Dendritic cell treated with granulocyte-macrophage colony-stimulating factor and Interleukin-4, amounts not matched to agents 40 ng/mL and 50 ng/mL, for 4 days (primary cell): ENCODE measurements around the gene LIMA1.
"Not testable (repeated sequence)": the region's sequence is repeated elsewhere in the genome, so short reads cannot be mapped to it uniquely, and the experiment has no call there.

Experiments used
- H3K27ac Mint-ChIP-seq: one replicate; pipeline ENCODE4 v1.8.0; 2022; ENCODE audit warnings: mild to moderate bottlenecking, mixed read lengths
- H3K27me3 Mint-ChIP-seq: one replicate; pipeline ENCODE4 v1.8.0; 2022; ENCODE audit warnings: mild to moderate bottlenecking, mixed read lengths
- H3K36me3 Mint-ChIP-seq: one replicate; pipeline ENCODE4 v1.8.0; 2022; ENCODE audit warnings: low read depth, mixed read lengths
- H3K4me1 Mint-ChIP-seq: one replicate; pipeline ENCODE4 v1.8.0; 2022; ENCODE audit warnings: low read depth, mixed read lengths
- H3K4me3 Mint-ChIP-seq: one replicate; pipeline ENCODE4 v1.8.0; 2022; ENCODE audit warnings: mild to moderate bottlenecking, moderate library complexity, mixed read lengths
- H3K9me3 Mint-ChIP-seq: one replicate; pipeline ENCODE4 v1.8.0; 2022; ENCODE audit warnings: mixed read lengths
- intact Hi-C: fragments of 100-400 bp; cut with micrococcal nuclease; formaldehyde crosslinking; loops from one replicate; pipeline ENCODE4 v1.15.0; 2022

Gene LIMA1

DNA sequence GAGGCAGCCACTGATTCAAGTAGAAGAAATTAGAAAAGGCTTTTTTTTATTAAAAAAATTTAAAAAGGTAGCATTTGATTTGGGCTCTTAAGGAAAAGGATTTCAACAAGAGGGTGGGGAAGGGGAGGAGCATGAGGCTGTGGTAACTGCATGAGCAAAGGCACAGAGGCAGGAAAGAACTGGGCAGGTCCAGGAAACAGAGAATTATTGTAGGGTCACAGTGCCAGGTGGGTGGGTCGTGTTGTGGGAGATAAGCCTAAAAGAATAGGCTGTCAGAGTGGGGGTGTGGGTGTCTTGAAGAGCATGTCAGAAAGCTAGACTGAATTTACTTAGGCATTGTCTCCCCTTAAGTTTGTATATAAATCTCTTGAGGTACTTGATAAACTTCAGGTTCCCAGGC is 7.8 kb downstream of the LIMA1 start:
- Mint-ChIP-seq H3K4me1 (peaks cover 10% of the 10 kb centered on the region), H3K27ac (no peak overlapping the region), H3K27me3 (no peaks in the 10 kb centered on the region), H3K9me3 (no peaks in the 10 kb centered on the region), H3K36me3 (no peaks in the 10 kb centered on the region), H3K4me3 (no peak overlapping the region)
- intact Hi-C loops: no loop called here

DNA sequence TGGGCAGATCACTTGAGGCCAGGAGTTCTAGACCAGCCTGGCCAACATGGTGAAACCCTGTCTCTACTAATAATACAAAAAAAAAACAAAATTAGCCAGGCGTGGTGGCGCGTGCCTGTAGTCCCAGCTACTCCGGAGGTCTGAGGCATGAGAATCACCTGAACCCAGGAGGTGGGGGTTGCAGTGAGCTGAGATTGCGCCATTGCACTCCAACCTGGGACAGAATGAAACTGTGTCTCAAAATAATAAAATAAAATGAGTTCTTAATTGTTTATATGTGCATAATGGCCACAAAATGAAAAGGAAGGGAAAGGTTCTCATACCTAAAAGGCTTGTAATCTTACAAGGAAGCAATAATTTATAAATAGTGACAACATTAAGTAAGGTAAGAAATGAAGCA is 8.2 kb downstream of the LIMA1 start:
- H3K36me3 Mint-ChIP-seq, H3K9me3 Mint-ChIP-seq, H3K27me3 Mint-ChIP-seq, intact Hi-C loops, H3K4me3 Mint-ChIP-seq, H3K27ac Mint-ChIP-seq: not testable (repeated sequence)
- H3K4me1 Mint-ChIP-seq: peaks cover 10% of the 10 kb centered on the region

GRCh38 chr12:50271724-50272247 is 11.5 kb downstream of the LIMA1 start:
- Mint-ChIP-seq H3K36me3 (no peaks in the 10 kb centered on the region), H3K4me1 (peaks cover 10% of the 10 kb centered on the region), H3K9me3 (no peaks in the 10 kb centered on the region), H3K27me3 (no peaks in the 10 kb centered on the region), H3K4me3 (no peak overlapping the region), H3K27ac (no peak overlapping the region)
- intact Hi-C loops: no loop called here

DNA sequence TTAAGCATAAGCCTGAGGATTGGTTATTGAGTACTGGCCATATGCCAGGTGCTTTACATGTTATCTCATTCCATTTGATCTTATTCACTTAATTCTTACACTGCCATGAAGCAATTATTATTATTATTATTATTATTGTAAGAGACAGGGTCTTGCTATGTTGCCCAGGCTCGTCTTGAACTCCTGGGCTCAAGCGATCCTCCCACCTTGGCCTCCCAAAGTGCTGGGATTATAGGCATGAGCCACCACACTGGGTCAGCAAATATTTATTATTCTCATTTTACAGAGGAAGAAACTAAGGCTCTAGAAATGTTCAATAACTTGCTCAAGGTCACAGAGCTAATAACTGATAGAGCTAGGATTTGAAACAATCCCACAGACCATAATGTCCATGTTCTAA is 14.8 kb downstream of the LIMA1 start:
- no peak overlapping the region for H3K27ac Mint-ChIP-seq
- no peak overlapping the region for H3K4me3 Mint-ChIP-seq
- peaks cover 10% of the 10 kb centered on the region for H3K4me1 Mint-ChIP-seq
- H3K9me3 Mint-ChIP-seq: no peaks in the 10 kb centered on the region
- intact Hi-C loops: no loop called here
- H3K27me3 Mint-ChIP-seq: no peaks in the 10 kb centered on the region
- no peaks in the 10 kb centered on the region for H3K36me3 Mint-ChIP-seq

- no peak overlapping the region for H3K4me3 Mint-ChIP-seq
- H3K4me1 Mint-ChIP-seq: no peaks in the 10 kb centered on the region
- no peak overlapping the region for H3K27ac Mint-ChIP-seq
- intact Hi-C loops: no loop called here
- no peaks in the 10 kb centered on the region for H3K36me3 Mint-ChIP-seq
- no peaks in the 10 kb centered on the region for H3K9me3 Mint-ChIP-seq
- no peaks in the 10 kb centered on the region for H3K27me3 Mint-ChIP-seq
Observed at GRCh38 chr12:50265770-50266524, 17.4 kb downstream of the LIMA1 start.

- Mint-ChIP-seq H3K9me3 (no peaks in the 10 kb centered on the region), H3K4me1 (peaks cover 13% of the 10 kb centered on the region), H3K4me3 (no peak overlapping the region), H3K36me3 (no peaks in the 10 kb centered on the region), H3K27ac (no peak overlapping the region), H3K27me3 (no peaks in the 10 kb centered on the region)
- intact Hi-C loops: no loop called here
Observed at GRCh38 chr12:50263832-50264231, 19.5 kb downstream of the LIMA1 start.

DNA sequence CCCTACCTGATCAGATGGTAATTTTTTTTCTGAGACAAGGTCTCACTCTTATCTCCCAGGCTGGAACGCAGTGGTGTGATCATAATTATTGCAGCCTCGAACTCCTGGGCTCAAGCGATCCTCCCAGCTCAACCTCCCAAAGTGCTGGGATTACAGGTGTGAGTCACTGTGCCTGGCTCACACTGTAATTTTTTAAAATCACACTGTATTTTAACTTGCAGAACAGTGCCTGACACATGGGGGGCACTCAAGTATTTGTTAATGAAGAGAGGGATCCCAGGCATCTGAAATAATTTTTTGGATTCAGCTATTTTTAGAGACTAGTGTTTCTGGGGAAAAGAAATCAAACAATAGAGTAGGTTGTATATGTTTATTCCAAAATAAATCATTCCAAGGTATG is 21.7 kb downstream of the LIMA1 start:
- Mint-ChIP-seq H3K9me3 (no peaks in the 10 kb centered on the region), H3K4me1 (peaks cover 26% of the 10 kb centered on the region), H3K36me3 (no peaks in the 10 kb centered on the region), H3K27ac (no peak overlapping the region), H3K27me3 (no peaks in the 10 kb centered on the region), H3K4me3 (no peak overlapping the region)
- intact Hi-C loops: no loop called here

DNA sequence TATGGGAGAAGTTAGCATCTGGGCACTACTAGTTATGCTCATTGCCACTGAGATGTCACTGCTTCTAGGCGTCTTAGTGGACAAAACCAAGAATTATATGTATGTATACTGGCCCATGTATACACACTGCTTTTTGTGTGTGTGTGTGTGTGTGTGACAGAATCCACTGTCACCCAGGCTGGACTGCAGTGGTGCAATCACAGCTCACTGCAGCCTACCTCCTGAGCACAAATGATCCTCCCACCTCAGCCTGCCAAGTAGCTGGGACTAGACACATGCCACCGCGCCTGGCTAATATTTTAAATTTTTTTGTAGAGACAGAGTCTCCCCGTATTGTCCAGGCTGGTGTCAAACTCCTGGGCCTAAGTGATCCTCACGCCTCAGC is 25.2 kb downstream of the LIMA1 start:
- H3K9me3 Mint-ChIP-seq: no peaks in the 10 kb centered on the region
- peaks cover 37% of the 10 kb centered on the region for H3K4me1 Mint-ChIP-seq
- intact Hi-C loops: no loop called here
- H3K27me3 Mint-ChIP-seq: no peaks in the 10 kb centered on the region
- peak overlapping the region; percentile 65 for H3K27ac Mint-ChIP-seq
- H3K36me3 Mint-ChIP-seq: no peaks in the 10 kb centered on the region
- H3K4me3 Mint-ChIP-seq: no peak overlapping the region

GRCh38 chr12:50257236-50258166 is 25.8 kb downstream of the LIMA1 start:
- no peaks in the 10 kb centered on the region for H3K9me3 Mint-ChIP-seq
- H3K36me3 Mint-ChIP-seq: no peaks in the 10 kb centered on the region
- H3K4me3 Mint-ChIP-seq: no peak overlapping the region
- intact Hi-C loops: no loop called here
- peak overlapping the region; percentile 65 for H3K27ac Mint-ChIP-seq
- H3K4me1 Mint-ChIP-seq: peaks cover 37% of the 10 kb centered on the region
- no peaks in the 10 kb centered on the region for H3K27me3 Mint-ChIP-seq

DNA sequence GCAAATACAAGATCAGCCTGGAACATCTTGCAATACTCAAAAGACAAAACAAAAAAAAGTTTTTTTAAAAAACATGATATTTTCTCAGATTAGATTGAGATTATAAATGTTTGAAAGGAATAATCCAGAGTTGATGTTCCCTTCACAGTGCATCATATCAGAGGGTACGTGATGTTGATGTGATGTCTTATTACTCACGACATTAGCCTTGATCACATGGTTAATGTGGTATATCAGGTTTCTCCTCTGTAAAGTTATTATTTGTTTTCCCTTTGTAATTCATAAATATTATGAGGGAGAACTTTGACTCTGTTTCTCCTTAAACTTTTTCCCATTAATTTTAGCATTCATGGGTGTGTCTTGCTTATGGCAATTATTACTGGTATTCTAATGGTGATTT is 26.6 kb downstream of the LIMA1 start:
- H3K27me3 Mint-ChIP-seq: no peaks in the 10 kb centered on the region
- H3K4me1 Mint-ChIP-seq: peaks cover 37% of the 10 kb centered on the region
- H3K27ac Mint-ChIP-seq: no peak overlapping the region
- no peaks in the 10 kb centered on the region for H3K36me3 Mint-ChIP-seq
- intact Hi-C loops: no loop called here
- no peak overlapping the region for H3K4me3 Mint-ChIP-seq
- no peaks in the 10 kb centered on the region for H3K9me3 Mint-ChIP-seq

GRCh38 chr12:50252977-50253602 is 30.2 kb downstream of the LIMA1 start:
- intact Hi-C loops: no loop called here
- H3K27ac Mint-ChIP-seq: no peak overlapping the region
- H3K9me3 Mint-ChIP-seq: no peaks in the 10 kb centered on the region
- peaks cover 22% of the 10 kb centered on the region for H3K4me1 Mint-ChIP-seq
- H3K27me3 Mint-ChIP-seq: peaks cover 4% of the 10 kb centered on the region
- no peak overlapping the region for H3K4me3 Mint-ChIP-seq
- no peaks in the 10 kb centered on the region for H3K36me3 Mint-ChIP-seq

DNA sequence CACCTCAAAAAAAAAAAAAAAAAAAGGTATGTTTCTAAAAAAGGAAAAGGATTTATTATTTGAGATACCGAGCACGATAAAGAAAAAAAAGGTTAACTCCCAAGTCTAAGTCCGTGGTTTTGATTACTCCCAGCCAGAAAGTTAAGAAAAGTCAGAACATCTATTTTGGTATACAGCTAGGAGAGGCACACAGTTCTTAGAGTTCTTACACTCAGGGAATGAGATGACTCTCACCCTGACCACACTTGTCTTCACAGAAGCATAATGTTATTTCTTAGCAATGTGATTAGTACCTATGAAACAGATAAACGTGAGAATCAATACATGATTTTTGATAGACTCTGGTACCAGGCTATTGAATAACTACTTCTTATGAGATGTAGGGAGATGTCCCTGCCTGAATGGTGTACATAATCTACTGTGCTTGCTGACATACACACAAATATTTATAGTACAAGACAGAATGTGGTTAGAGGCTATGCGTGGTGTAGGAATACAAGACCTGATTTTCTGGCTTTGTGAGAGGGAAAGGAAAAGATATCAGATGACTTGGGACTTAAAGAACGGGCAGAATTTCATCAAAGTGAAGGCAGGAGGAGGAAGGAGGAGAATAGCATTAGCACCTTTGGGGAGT is 31.6 kb downstream of the LIMA1 start:
- Mint-ChIP-seq H3K4me3 (no peak overlapping the region), H3K4me1 (peaks cover 18% of the 10 kb centered on the region), H3K27ac (no peak overlapping the region), H3K9me3 (no peaks in the 10 kb centered on the region), H3K27me3 (peaks cover 4% of the 10 kb centered on the region), H3K36me3 (no peaks in the 10 kb centered on the region)
- intact Hi-C loops: no loop called here

DNA sequence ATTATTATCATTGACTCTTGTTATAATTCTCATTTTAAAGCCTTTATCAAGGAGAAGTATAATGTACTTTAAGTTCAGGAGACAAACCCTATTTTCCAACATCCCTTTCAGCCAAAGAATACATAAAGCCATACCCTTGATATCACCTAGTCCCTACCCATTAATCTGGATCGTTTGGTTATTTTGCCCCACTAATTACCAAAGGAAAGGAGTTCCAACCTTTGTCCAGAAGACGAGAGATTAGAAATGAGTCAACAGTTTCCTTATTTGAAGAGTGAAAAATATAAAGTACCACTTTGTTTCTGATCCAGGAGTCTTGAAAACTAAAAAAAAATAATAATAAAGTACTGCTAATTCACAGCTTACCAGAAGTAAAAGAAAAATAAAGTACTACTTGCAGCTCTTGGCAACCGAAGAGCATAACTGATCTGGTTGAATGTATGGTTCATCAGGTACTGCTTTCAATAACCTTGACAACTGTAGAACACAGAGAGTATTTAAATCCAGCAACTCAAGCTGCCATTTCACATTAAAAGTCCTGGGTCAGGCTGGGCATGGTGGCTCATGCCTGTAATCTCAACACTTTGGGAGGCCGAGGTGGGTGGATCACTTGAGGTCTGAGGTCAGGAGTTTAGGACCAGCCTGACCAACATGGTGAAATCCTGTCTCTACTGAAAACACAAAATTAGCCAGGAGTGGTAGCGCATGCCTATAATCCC is 33.7 kb downstream of the LIMA1 start:
- Mint-ChIP-seq H3K4me1 (peaks cover 29% of the 10 kb centered on the region), H3K27me3 (peaks cover 11% of the 10 kb centered on the region), H3K9me3 (no peaks in the 10 kb centered on the region), H3K4me3 (no peak overlapping the region), H3K36me3 (peaks cover 5% of the 10 kb centered on the region), H3K27ac (no peak overlapping the region)
- intact Hi-C loops: no loop called here
